NT2/D1 (cell line): ENCODE results near the gene RPRD1B.

Experiments used
- SUZ12 ChIP-seq: IDR thresholded peaks from 2 replicates; pipeline ENCODE4 v1.6.1; 2011; ENCODE audit not compliant: insufficient read length, insufficient read depth; ENCODE audit errors: extremely low read depth
- YY1 ChIP-seq: IDR thresholded peaks from 2 replicates; pipeline ENCODE4 v1.6.1; 2011; ENCODE audit not compliant: insufficient read length, insufficient read depth
- ZNF274 ChIP-seq: IDR thresholded peaks from 2 replicates; pipeline ENCODE4 v1.6.1; 2011; ENCODE audit warnings: mild to moderate bottlenecking, low read depth, low read length

DNA sequence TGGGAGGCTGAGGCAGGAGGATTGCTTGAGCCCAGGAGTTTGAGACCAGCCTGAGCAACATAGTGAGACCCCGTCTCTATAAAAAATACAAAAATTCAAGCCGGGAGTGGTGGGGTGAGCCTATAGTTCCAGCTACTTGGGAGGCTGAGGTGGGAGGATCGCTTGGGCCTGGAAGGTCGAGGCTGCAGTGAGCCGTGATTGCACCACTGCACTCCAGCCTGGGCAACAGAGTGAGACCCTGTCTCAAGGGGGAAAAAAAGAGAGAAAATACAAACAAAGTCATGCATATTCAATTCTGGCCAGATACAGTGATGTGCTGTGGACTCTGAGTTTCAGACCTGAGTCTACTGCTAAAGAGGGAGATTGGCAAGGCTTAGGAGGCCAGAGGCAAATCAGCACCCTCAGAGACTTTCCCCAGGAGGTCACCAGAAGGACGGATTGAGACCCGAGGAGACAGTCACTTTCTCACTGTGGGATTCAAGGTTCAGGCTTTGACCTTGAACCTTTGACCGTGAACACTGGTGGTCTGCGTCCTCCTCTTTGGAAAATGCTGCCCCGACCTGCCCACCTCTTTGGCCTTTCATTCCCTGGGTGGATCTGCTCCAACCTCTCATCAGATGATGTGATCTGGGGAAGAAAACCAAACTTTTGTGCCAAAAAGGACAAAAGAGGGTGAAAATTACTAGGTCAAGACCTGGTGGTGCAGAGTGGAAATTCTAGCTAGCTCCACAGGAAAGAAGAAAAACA, 100.3 kb downstream of the RPRD1B start:
- no peak for TF ChIP-seq YY1
- TF ChIP-seq SUZ12 = no peak
- TF ChIP-seq ZNF274 = no peak
